Measurements from ENCODE around the gene CFAP100.

GRCh38 chr3:126479642-126480041 is 84.9 kb downstream of the CFAP100 start:
- TF ChIP-seq CTCF (conservative IDR thresholded peaks at IDR 0.05; ENCODE audit: low read depth, low read length) (no peak), EZH2 (IDR thresholded peaks at IDR 0.05; ENCODE audit: low read length, unreplicated experiment) (no peak), EZH2phosphoT487 (IDR thresholded peaks at IDR 0.05; ENCODE audit: borderline replicate concordance, low read length) (no peak)

All from PC-3 (cell line).